GM12873 (cell line): ENCODE results near the gene RNF220.

Experiments
- CTCF ChIP-seq: IDR thresholded peaks from 2 replicates; pipeline ENCODE4 v1.5.1; 2012; ENCODE audit warnings: low read depth, mild to moderate bottlenecking, moderate library complexity, low read length, control low read depth; ENCODE audit not compliant: insufficient read depth; ENCODE audit errors: missing control alignments

Gene RNF220

GRCh38 chr1:44447051-44447810 lies 42.2 kb downstream of the RNF220 start:
- no peak for TF ChIP-seq CTCF

- TF ChIP-seq CTCF = no peak
Measured at GRCh38 chr1:44453798-44454349, 48.8 kb downstream of the RNF220 start.

- no peak for TF ChIP-seq CTCF
Measured at GRCh38 chr1:44454704-44455103, 49.6 kb downstream of the RNF220 start.

GRCh38 chr1:44460107-44460882 lies 55.2 kb downstream of the RNF220 start:
- no peak for TF ChIP-seq CTCF

GRCh38 chr1:44464361-44464760 lies 59.3 kb downstream of the RNF220 start:
- no peak for TF ChIP-seq CTCF

GRCh38 chr1:44467566-44467965 lies 62.5 kb downstream of the RNF220 start:
- no peak for TF ChIP-seq CTCF

GRCh38 chr1:44471911-44472453 lies 66.9 kb downstream of the RNF220 start:
- no peak for TF ChIP-seq CTCF
